Measurements from ENCODE around the gene NUDT19. TPM values are rescaled to one million over a fixed set of nuclear protein-coding genes. Genes with fewer than 3 reads are reported as not detected.
A peak's percentile ranks its signal among the peaks of the same experiment; 100 is the strongest.

The NUDT19 gene
- total RNA-seq (ENCODE audit: unreplicated experiment): 5.3 TPM
- long read RNA-seq, partial matches to known transcripts: 0 of 2 reads
- long read RNA-seq, other reads (novel, unspliced or antisense): 2 of 2 reads

DNA sequence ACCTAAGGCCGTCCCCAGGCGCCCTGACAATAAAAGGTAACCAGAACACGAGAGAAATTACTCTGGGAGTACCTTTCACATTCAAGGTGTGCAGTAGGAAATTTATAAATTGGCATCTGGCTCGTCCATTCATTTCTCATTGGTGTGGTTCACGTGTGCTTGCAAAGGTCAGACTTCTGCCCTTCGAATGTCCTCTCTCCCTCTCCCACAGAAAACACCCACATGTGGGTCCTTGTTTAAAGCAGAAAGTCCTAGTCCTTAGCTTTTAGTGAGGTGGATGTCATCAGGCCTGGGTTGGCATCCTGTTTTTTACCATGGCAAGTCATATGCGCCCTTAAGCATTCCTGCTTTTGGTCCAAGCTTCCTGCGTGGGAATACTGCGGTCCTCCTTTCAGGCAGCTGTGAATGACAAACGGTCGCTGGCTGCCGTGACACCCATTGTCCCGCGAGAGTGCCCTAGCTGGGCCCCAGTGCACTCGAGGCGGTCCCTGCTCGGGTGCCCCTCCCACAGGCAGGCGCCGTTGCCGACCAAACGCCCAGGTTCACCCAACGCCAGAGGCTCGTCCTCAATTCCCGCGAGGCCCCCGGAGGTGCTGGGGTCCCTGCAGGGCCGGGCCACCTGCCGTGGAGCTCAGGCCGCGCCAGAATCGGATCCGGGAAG lies at the start of gene NUDT19:
TSS of gene NUDT19 (plus strand) at position 531 of the 661 bp plus-strand sequence. CDS start 140 bp downstream, outside the sequence.
- Mint-ChIP-seq H3K4me1 (ENCODE audit: unreplicated experiment) (peaks cover 33% of the 10 kb centered on the region), H3K4me3 (ENCODE audit: unreplicated experiment) (peak within 1 kb of the TSS; percentile 85), H3K36me3 (ENCODE audit: low read depth, unreplicated experiment) (peaks cover 13% of the 10 kb centered on the region), H3K27me3 (ENCODE audit: unreplicated experiment) (peaks cover 11% of the 10 kb centered on the region), H3K27ac (ENCODE audit: unreplicated experiment) (no peak within 1 kb of the TSS), H3K9me3 (ENCODE audit: unreplicated experiment) (no peaks in the 10 kb centered on the region)
- DNase-seq (ENCODE audit: low spot score): no peak
- TF ChIP-seq, protein P1, sequence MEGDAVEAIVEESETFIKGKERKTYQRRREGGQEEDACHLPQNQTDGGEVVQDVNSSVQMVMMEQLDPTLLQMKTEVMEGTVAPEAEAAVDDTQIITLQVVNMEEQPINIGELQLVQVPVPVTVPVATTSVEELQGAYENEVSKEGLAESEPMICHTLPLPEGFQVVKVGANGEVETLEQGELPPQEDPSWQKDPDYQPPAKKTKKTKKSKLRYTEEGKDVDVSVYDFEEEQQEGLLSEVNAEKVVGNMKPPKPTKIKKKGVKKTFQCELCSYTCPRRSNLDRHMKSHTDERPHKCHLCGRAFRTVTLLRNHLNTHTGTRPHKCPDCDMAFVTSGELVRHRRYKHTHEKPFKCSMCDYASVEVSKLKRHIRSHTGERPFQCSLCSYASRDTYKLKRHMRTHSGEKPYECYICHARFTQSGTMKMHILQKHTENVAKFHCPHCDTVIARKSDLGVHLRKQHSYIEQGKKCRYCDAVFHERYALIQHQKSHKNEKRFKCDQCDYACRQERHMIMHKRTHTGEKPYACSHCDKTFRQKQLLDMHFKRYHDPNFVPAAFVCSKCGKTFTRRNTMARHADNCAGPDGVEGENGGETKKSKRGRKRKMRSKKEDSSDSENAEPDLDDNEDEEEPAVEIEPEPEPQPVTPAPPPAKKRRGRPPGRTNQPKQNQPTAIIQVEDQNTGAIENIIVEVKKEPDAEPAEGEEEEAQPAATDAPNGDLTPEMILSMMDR (IDR thresholded peaks at IDR 0.05; ENCODE audit: unreplicated experiment): no peak

DNA sequence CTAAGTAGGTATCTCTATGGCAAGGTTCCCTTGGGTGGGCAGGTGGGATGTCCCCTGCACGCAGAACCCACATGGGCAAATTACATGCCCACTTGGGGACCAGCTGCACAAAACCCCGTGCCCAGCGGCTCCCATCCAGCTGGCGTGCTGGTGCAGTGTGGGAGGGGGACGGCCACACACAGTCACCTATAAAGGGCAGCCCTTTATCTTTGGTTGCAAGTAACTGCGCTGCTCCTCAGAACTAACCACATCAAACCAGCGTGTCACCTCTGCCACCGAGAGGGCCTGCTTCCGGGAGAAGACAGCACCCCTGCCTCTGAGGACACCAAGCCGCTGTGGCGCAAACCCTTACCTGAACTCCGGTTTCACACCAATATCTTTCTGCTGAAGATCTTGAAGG lies 48.9 kb upstream of the NUDT19 start:
- Mint-ChIP-seq H3K27ac (ENCODE audit: unreplicated experiment) (no peak overlapping the region), H3K27me3 (ENCODE audit: unreplicated experiment) (no peaks in the 10 kb centered on the region), H3K36me3 (ENCODE audit: low read depth, unreplicated experiment) (peaks cover 39% of the 10 kb centered on the region), H3K4me3 (ENCODE audit: unreplicated experiment) (no peak overlapping the region), H3K9me3 (ENCODE audit: unreplicated experiment) (no peaks in the 10 kb centered on the region), H3K4me1 (ENCODE audit: unreplicated experiment) (no peaks in the 10 kb centered on the region)
- TF ChIP-seq, protein P1 (IDR thresholded peaks at IDR 0.05; ENCODE audit: unreplicated experiment): no peak
- DNase-seq (ENCODE audit: low spot score): no peak

DNA sequence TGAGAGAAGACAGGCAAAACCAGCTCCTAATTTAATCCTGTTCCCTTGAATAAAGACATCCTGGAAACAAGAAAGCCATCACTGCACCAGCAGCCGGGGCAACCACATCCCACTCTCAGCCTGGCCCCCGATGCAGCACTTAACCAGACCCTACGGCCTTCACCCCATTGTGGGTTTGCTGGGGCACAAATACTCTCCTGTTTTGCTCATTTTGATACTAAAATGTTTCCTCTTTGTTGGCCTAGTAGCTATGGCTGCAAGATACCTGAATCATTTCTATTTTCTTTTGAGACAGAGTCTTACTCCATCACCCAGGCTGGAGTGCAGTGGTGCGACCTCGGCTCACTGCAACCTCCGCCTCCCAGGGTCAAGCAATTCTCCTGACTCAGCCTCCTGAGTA lies 45.1 kb upstream of the NUDT19 start:
- TF ChIP-seq, protein P1 (IDR thresholded peaks at IDR 0.05; ENCODE audit: unreplicated experiment): no peak
- Mint-ChIP-seq H3K4me3 (ENCODE audit: unreplicated experiment) (no peak overlapping the region), H3K9me3 (ENCODE audit: unreplicated experiment) (no peaks in the 10 kb centered on the region), H3K36me3 (ENCODE audit: low read depth, unreplicated experiment) (peaks cover 20% of the 10 kb centered on the region), H3K27ac (ENCODE audit: unreplicated experiment) (no peak overlapping the region), H3K27me3 (ENCODE audit: unreplicated experiment) (peaks cover 2% of the 10 kb centered on the region), H3K4me1 (ENCODE audit: unreplicated experiment) (no peaks in the 10 kb centered on the region)
- no peak for DNase-seq (ENCODE audit: low spot score)

DNA sequence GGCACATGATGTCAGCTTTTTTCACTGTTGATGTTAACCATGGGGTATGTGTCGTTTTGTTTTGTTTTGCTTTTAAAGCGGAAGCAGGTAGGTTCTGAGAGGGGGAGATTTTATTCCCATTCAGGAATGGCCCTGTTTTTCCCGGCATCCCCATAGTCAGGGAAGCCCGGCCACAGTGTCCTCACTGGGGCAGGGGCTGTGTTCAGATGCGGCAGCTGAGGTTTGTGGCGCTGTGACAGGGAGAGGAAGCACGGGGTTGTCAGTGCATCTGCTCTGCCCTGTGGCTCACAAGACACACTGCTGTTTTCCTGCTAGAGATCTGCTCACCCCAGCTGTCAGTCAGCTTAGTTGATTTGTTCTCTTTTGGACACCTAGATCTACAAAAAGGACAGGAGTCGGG lies 44.3 kb upstream of the NUDT19 start:
- H3K9me3 Mint-ChIP-seq (ENCODE audit: unreplicated experiment): no peaks in the 10 kb centered on the region
- DNase-seq (ENCODE audit: low spot score): no peak
- no peak overlapping the region for H3K4me3 Mint-ChIP-seq (ENCODE audit: unreplicated experiment)
- H3K27me3 Mint-ChIP-seq (ENCODE audit: unreplicated experiment): peaks cover 4% of the 10 kb centered on the region
- no peak overlapping the region for H3K27ac Mint-ChIP-seq (ENCODE audit: unreplicated experiment)
- H3K4me1 Mint-ChIP-seq (ENCODE audit: unreplicated experiment): no peaks in the 10 kb centered on the region
- TF ChIP-seq, protein P1 (IDR thresholded peaks at IDR 0.05; ENCODE audit: unreplicated experiment): no peak
- peaks cover 14% of the 10 kb centered on the region for H3K36me3 Mint-ChIP-seq (ENCODE audit: low read depth, unreplicated experiment)

DNA sequence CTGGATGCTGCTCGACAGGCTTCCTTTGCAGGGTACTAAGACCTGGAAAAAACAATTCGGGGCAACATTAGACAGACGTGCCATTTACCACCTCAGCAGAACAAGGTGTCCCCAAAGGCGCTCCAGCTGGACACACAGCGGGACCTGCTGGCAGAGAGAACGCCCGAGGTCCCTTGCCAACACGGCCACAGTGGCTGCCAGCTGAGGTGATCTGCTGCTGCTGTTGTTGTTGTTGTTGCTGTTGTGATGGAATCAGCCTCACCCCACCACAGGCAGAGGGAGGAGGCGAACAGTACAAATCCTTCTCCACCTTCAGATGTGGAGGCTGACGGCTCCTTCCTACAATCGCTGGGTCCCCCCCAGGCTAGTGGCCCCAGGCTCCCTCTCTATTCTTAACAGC lies 41.9 kb upstream of the NUDT19 start:
- H3K9me3 Mint-ChIP-seq (ENCODE audit: unreplicated experiment): no peaks in the 10 kb centered on the region
- no peaks in the 10 kb centered on the region for H3K4me1 Mint-ChIP-seq (ENCODE audit: unreplicated experiment)
- H3K27ac Mint-ChIP-seq (ENCODE audit: unreplicated experiment): no peak overlapping the region
- TF ChIP-seq, protein P1 (IDR thresholded peaks at IDR 0.05; ENCODE audit: unreplicated experiment): no peak
- no peak for DNase-seq (ENCODE audit: low spot score)
- peaks cover 4% of the 10 kb centered on the region for H3K27me3 Mint-ChIP-seq (ENCODE audit: unreplicated experiment)
- peaks cover 8% of the 10 kb centered on the region for H3K36me3 Mint-ChIP-seq (ENCODE audit: low read depth, unreplicated experiment)
- H3K4me3 Mint-ChIP-seq (ENCODE audit: unreplicated experiment): no peak overlapping the region
